ENCODE results near the gene SKAP1.
"Not testable (repeated sequence)": the region's sequence is repeated elsewhere in the genome, so short reads cannot be mapped to it uniquely, and the experiment has no call there.

SKAP1 gene

DNA sequence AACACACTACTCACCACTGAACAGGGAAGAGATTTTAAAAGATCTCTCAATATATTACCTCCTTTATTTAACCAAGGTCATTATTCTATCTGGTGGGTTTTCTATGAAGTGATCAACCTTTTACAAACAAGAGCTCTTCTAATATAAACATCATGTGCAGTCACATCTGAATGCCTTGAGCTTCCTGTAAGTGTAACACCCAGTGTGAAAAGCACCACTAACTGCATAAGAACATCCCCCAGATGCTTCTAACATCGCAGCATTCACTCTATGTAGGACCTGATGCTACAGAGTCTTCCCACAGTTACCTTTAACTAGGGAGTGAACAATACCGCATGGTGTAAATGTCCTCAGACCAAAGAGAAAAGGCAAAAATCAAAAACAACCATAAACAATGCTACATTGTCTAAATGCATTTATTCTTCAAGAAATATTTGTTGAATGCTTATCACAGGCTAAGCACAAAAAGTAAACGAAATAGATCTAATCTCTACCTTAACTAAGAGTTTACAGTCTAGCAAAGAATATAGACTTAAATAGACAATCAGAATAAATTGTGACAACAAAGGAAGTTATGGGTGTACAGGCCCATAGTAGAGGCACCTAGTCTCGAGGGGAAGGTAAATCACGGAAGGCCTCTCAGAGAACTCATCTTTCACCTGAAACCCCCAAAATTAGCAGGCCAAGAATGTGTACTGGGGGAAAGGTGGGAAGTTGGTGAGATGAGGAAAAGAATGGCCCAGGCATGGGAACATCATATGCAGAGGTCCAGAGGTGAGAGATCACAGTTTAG is 16.2 kb downstream of the SKAP1 start:
- no peak for DNase-seq (ENCODE audit: low read depth in 1 of 2, low spot score in 1 of 2)

GRCh38 chr17:48412841-48413240 is 17.2 kb downstream of the SKAP1 start:
- no peak for DNase-seq (ENCODE audit: low read depth in 1 of 2, low spot score in 1 of 2)

GRCh38 chr17:48410821-48411220 is 19.2 kb downstream of the SKAP1 start:
- DNase-seq (ENCODE audit: low read depth in 1 of 2, low spot score in 1 of 2): not testable (repeated sequence)

DNA sequence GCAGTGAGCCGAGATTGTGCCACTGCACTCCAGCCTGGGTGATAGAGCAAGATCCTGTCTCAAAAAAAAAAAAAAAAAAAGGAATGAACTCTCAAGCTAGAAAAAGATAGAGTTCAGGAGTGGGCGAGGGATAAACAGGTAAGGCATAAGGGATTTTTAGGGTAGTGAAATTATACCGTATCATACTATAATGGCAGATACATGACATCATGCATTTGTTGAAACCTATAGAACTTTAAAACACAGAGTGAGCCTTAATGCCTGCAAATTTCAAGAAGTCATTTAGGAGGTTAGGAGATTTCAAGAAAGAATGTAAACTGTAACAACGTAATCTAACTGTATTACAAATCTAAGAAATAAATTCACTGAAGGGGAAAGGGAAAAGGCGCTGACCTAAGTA is 20.4 kb downstream of the SKAP1 start:
- no peak for DNase-seq (ENCODE audit: low read depth in 1 of 2, low spot score in 1 of 2)

GRCh38 chr17:48406936-48407567 is 23.0 kb downstream of the SKAP1 start:
- DNase-seq (ENCODE audit: low read depth in 1 of 2, low spot score in 1 of 2): no peak

- DNase-seq (ENCODE audit: low read depth in 1 of 2, low spot score in 1 of 2): no peak
These were observed 35.2 kb downstream of the SKAP1 start for GRCh38 chr17:48394821-48395220.

DNA sequence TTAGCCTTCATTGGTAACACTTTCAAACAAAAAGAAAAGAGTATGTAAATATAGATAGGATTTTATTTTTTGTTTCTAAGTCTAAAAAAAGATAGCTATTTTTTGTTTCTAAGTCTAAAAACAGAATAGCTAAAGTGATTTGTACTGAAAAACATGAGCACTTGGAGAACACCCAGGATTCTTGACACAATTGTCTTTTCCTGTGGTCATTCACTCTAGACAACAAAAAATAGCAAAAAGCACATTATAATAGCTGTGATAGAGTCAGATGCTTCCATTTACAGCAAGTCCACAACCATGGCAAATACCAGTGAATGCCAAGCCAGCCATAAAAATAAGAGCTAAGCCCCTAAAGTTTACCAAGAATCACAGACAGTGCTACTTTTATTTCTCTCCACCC is 36.7 kb downstream of the SKAP1 start:
- no peak for DNase-seq (ENCODE audit: low read depth in 1 of 2, low spot score in 1 of 2)

DNA sequence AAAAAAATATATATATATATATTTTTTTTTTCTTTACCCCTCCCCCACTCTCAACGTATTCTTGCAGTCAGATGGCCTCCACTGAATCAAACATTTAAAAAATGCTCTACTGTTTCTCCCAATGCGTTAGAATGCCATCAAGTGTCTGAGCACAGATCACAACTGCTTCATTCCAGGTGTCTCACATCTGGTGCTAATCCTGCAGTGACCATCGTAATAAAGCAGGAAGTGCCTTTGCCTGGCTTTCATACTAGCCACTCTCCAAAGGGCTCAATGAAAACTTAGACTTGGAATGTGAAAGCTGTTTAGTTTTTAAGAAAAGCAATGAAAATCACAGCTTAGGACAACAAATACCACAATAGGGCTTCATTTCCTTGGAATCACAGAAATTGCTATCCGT is 37.2 kb downstream of the SKAP1 start:
- no peak for DNase-seq (ENCODE audit: low read depth in 1 of 2, low spot score in 1 of 2)

- DNase-seq (ENCODE audit: low read depth in 1 of 2, low spot score in 1 of 2): no peak
These were observed 38.6 kb downstream of the SKAP1 start for GRCh38 chr17:48391444-48391843.

DNA sequence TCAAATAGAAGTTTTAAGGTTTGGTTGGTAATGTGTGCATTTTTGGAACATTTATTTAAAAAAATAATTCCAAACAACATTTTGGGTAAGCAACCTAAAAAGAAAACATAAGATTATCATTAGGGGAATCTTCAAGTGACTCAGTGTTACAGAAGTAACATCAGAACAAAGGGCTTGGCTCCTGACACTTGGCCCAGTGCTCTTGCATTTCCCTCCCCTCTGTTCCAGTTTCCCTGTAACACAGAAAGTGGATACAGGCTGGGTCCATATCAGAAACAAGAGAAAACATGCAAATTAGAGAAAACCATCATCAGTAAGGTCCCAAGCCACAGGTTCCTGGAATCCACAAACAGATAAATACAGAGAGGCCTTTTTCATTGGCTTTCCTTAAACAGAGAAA is 40.1 kb downstream of the SKAP1 start:
- DNase-seq (ENCODE audit: low read depth in 1 of 2, low spot score in 1 of 2): no peak

DNA sequence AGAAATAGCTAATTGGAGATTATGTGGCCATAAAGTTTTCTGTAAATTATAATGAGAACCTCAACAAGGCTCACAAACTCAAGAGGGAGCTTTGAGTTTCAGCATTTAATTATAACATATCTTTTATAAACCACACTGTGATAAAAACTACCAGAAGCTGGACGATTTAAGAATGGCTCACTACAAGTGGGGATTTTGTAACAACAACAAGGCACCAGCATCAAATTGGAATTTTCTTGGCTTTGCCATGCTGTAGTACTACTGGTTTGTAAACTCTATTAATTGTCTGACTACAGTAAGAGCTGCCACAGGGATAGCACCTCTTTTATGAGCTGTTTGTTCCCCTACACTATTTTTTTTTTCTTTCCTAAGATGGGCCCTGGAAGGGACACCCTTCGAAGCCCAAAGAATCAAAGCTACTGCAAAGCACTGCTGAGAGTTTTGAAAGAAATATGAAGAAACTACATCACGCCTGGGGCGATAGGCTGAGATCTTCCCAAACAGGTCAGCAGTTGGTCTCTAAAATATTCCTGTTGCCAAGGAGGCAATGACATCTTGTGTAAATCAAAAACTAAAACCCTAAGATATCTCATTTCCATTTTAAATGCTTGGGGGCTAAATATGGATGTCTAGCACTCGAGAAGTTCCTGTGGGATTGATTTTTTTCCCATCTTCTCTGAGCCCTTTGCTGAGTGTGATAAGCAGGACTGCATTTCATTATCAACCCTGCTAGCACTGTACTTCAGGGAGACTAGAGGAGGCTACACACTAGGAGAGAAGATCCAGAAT is 40.9 kb downstream of the SKAP1 start:
- no peak for DNase-seq (ENCODE audit: low read depth in 1 of 2, low spot score in 1 of 2)

DNA sequence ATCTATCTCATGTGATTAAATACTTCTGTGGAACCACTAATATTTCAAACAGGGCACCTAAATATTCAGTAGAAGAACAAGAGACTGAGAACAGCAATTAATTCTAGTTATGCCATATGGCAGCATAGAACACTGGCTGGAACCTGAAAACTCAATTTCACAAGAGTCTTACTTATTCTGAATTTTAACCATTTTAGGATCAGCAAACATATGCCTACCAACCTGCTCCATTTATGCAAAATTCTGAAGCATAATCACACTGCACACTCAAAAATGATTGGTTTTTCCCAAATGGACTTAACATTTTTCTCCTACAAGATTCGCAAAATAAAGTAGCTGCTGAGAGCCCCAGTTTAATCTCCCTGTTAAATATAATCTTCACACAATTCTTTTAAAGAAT is 43.2 kb downstream of the SKAP1 start:
- no peak for DNase-seq (ENCODE audit: low read depth in 1 of 2, low spot score in 1 of 2)

DNA sequence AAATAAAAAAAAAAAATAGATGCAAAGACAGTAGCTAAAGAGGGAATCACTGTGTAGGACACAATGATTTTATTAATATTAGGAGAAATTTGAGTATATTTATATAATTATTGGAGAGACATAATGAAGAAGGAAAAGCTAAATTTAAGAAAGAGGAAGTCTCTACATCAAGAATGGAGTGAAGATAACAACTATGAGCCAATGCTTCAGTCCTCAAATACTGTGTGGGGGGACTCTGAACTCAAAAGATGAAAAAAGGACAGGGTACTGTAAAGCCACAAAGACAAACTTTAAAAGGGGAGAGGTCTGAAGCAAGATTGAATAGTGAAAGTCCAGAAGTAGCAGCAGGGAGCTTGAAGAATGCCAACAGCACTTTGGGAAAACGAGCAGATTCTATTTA is 44.7 kb downstream of the SKAP1 start:
- no peak for DNase-seq (ENCODE audit: low read depth in 1 of 2, low spot score in 1 of 2)

DNA sequence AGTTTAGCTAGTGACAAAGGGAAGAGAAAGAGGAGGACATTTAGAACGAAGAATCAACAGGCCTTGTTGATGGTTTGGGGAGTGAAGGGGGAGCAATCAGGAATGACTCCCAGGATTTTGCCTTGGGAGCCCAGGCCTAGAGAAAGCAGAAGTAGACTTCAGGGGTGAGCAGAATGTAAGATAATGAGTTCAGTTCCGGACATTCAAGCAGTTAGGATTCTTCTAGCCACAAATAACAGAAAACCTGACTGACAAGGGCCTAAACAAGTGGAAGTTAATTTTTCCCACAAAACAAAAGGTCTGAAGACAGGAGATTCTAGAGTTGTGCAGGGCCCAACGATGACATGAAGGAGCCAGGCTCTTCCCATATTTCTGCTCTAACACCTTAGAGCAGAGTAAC is 45.9 kb downstream of the SKAP1 start:
- no peak for DNase-seq (ENCODE audit: low read depth in 1 of 2, low spot score in 1 of 2)

GRCh38 chr17:48382989-48383388 is 47.0 kb downstream of the SKAP1 start:
- DNase-seq (ENCODE audit: low read depth in 1 of 2, low spot score in 1 of 2): no peak

DNA sequence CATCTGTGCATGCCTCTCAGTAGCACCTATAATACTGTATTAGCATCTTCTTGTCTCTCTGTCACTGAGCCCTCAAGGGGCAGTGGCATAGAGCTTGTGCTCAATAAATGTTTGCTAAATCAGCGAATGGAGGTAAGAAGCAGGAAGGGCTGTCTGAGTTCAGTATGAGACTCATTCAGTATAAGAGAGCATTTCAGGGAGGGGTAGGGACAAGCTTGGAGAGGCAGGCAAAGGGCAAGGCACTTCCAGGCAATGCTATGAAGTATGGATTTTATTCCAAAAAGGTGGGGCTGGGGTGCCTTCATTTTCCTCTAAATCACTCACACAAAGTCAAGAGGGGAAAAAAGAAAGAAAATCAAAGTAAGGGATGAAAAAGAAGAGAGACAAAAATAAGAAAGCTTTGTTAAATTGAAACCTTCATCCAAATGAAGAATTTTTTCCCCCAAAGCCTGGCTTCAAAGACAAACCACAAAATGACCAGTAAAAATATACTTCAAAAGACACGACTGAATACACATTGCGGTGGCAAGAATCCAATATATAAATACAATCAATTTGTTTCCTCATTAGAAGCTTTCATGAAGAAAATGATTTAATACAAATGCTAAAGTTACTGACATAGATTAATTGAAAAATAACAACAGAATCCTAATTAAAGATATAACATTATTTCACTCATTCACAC is 51.2 kb downstream of the SKAP1 start:
- no peak for DNase-seq (ENCODE audit: low read depth in 1 of 2, low spot score in 1 of 2)

- DNase-seq (ENCODE audit: low read depth in 1 of 2, low spot score in 1 of 2): no peak
These were observed 51.8 kb downstream of the SKAP1 start for GRCh38 chr17:48378238-48378637.

DNA sequence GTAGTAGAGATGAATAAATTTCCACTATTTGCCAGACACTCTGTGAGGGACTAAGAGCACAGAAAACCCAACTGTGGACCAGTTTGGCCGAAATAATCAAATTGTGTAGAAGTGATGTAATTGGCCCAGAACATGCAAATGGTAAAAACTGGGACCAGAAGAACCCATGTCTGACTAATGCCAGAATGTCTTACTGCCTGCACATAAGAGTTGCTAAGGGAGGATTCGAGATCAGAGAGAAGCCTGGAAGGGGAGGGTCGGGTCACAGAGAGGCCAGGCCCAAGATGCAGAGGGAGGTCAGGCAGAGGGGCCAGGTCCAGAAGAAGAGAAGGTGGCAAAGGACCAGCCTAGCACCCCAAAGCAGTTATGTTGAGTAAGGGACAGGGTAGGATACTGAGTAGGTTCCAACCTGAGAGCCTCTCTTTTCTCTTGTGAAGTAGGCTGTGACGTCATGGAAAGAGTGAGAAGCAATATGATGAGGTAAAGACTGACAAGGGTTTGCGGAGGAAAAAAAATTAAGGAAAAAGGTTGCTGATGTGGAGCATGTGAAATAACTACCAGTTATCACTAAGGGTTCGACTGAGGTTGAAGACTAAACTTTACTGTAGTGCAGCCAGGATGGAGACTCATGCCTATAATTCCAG is 53.2 kb downstream of the SKAP1 start:
- DNase-seq (ENCODE audit: low read depth in 1 of 2, low spot score in 1 of 2): no peak

- DNase-seq (ENCODE audit: low read depth in 1 of 2, low spot score in 1 of 2): no peak
These were observed 54.7 kb downstream of the SKAP1 start for GRCh38 chr17:48375356-48375755.

- no peak for DNase-seq (ENCODE audit: low read depth in 1 of 2, low spot score in 1 of 2)
These were observed 55.3 kb downstream of the SKAP1 start for GRCh38 chr17:48374650-48375230.

GRCh38 chr17:48373883-48374282 is 56.1 kb downstream of the SKAP1 start:
- no peak for DNase-seq (ENCODE audit: low read depth in 1 of 2, low spot score in 1 of 2)

Data from activated T-helper 1 cell treated with anti-CD3 and anti-CD28 coated beads, Interleukin-2, amount 50 U/mL, for 16 hours (primary cell).